ENCODE measurements around the gene DEPDC5. TPM values are rescaled to one million over a fixed set of nuclear protein-coding genes. Genes with fewer than 3 reads are reported as not detected.

Gene DEPDC5
- total RNA-seq, 1 donor from 2014 or later = 13.0 TPM

DNA sequence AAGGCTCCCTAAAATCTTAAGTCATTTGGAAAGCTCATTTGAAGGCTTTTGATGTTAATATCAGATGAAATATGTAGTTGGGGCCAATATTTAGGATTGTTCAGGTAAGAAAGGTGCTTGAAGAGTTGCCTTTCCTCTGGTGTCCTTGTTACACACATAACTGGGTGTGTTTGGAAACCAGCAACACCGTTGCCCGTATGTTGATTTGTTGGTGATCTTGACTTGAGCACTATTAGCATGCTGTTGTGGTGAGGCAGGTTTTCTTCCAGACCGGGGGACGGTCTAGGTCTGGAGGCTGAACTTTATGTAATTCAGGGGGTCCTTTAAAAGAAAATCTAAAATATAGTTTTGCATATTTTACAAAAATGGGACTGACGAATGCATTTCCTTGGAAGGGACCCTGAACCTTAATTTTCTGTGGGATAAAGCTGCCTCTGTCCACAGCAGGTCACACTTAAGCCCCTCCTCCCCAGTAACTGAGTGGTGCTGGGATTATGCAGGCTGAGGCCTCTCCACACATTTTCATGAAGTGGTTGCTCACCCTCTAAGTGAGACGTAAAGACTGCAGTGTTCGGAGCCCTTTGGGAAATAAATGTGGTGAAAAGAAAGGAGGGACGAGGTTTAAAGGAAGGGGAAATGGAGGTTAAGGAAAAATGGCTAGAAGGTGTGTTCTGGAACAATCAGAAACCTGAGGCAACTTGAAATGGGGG is 192.3 kb downstream of the DEPDC5 start:
- Histone ChIP-seq H3K9ac (ENCODE audit: low read length) (peak overlapping the region; percentile 96), H3K79me2 (ENCODE audit: insufficient read depth, low read length) (peaks cover 66% of the 10 kb centered on the region), H3K4me3 (ENCODE audit: insufficient read depth, low read depth, low read length) (peak overlapping the region; percentile 88), H3K4me1 (ENCODE audit: insufficient read depth, low read length) (peaks cover 20% of the 10 kb centered on the region), H3K27ac (ENCODE audit: low read depth, low read length) (peak overlapping the region; percentile 84), H4K20me1 (ENCODE audit: insufficient read depth, low read length) (peaks cover 55% of the 10 kb centered on the region), H3K36me3 (ENCODE audit: insufficient read depth, low read length) (no peaks in the 10 kb centered on the region), H3K9me3 (ENCODE audit: insufficient read depth, low read depth, low read length) (no peaks in the 10 kb centered on the region), H3K4me2 (ENCODE audit: low read length) (peak overlapping the region; percentile 97), H2AFZ (ENCODE audit: low read depth, low read length) (no peak overlapping the region), H3K27me3 (ENCODE audit: insufficient read depth, low read length) (no peaks in the 10 kb centered on the region)
- Mint-ChIP-seq H3K36me3 (ENCODE audit: low read depth, unreplicated experiment) (peaks cover 1% of the 10 kb centered on the region), H3K4me3 (ENCODE audit: unreplicated experiment) (no peak overlapping the region), H3K27me3 (ENCODE audit: low read depth, unreplicated experiment) (peaks cover 3% of the 10 kb centered on the region), H3K4me1 (ENCODE audit: low read depth, unreplicated experiment) (peaks cover 12% of the 10 kb centered on the region), H3K9me3 (ENCODE audit: unreplicated experiment) (no peaks in the 10 kb centered on the region), H3K27ac (ENCODE audit: unreplicated experiment) (no peak overlapping the region)
- DNase-seq (ENCODE audit: low read depth) (no peak), FAIRE-seq (no peak)
- no peak for TF ChIP-seq EZH2 (IDR thresholded peaks at IDR 0.05; ENCODE audit: insufficient read depth, low read length)
- TF ChIP-seq, protein P1, sequence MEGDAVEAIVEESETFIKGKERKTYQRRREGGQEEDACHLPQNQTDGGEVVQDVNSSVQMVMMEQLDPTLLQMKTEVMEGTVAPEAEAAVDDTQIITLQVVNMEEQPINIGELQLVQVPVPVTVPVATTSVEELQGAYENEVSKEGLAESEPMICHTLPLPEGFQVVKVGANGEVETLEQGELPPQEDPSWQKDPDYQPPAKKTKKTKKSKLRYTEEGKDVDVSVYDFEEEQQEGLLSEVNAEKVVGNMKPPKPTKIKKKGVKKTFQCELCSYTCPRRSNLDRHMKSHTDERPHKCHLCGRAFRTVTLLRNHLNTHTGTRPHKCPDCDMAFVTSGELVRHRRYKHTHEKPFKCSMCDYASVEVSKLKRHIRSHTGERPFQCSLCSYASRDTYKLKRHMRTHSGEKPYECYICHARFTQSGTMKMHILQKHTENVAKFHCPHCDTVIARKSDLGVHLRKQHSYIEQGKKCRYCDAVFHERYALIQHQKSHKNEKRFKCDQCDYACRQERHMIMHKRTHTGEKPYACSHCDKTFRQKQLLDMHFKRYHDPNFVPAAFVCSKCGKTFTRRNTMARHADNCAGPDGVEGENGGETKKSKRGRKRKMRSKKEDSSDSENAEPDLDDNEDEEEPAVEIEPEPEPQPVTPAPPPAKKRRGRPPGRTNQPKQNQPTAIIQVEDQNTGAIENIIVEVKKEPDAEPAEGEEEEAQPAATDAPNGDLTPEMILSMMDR (IDR thresholded peaks at IDR 0.05; ENCODE audit: insufficient read depth, low read depth, low read length) = no peak

DNA sequence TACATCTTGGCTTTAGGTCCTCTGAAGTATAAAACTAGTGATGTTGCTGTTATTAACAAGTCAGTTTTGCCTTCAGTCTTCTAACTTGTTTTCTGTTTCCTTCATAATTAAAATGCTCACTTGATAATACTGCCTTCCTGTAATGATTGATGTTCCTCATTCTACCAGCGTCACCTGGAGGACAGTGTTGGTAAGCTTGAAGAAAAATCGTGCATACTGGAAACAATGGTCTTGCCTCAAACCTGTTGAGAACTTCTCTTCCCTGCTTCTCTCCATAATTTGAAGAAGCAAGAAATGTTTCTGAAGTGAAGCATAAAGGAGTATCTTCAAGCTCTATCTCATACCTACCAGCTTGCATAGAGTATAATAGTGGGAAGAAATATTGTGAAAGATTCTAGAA is 193.5 kb downstream of the DEPDC5 start:
- Mint-ChIP-seq H3K27ac (ENCODE audit: unreplicated experiment) (no peak overlapping the region), H3K9me3 (ENCODE audit: unreplicated experiment) (no peaks in the 10 kb centered on the region), H3K27me3 (ENCODE audit: low read depth, unreplicated experiment) (no peaks in the 10 kb centered on the region), H3K4me3 (ENCODE audit: unreplicated experiment) (peak overlapping the region; percentile 70), H3K36me3 (ENCODE audit: low read depth, unreplicated experiment) (peaks cover 1% of the 10 kb centered on the region), H3K4me1 (ENCODE audit: low read depth, unreplicated experiment) (peaks cover 22% of the 10 kb centered on the region)
- H3K27ac ChIP-seq (ENCODE audit: low read depth, low read length) = no peak overlapping the region
- H3K9me3 ChIP-seq (ENCODE audit: insufficient read depth, low read depth, low read length) = no peaks in the 10 kb centered on the region
- peaks cover 77% of the 10 kb centered on the region for H3K79me2 ChIP-seq (ENCODE audit: insufficient read depth, low read length)
- no peak for TF ChIP-seq EZH2 (IDR thresholded peaks at IDR 0.05; ENCODE audit: insufficient read depth, low read length)
- TF ChIP-seq, protein P1 (IDR thresholded peaks at IDR 0.05; ENCODE audit: insufficient read depth, low read depth, low read length) = peak; percentile 37
- H3K36me3 ChIP-seq (ENCODE audit: insufficient read depth, low read length) = no peaks in the 10 kb centered on the region
- no peak overlapping the region for H2AFZ ChIP-seq (ENCODE audit: low read depth, low read length)
- peaks cover 66% of the 10 kb centered on the region for H4K20me1 ChIP-seq (ENCODE audit: insufficient read depth, low read length)
- H3K4me1 ChIP-seq (ENCODE audit: insufficient read depth, low read length) = peaks cover 32% of the 10 kb centered on the region
- peak overlapping the region; percentile 97 for H3K4me2 ChIP-seq (ENCODE audit: low read length)
- H3K9ac ChIP-seq (ENCODE audit: low read length) = peak overlapping the region; percentile 24
- no peaks in the 10 kb centered on the region for H3K27me3 ChIP-seq (ENCODE audit: insufficient read depth, low read length)
- FAIRE-seq (no peak), DNase-seq (ENCODE audit: low read depth) (no peak)
- peak overlapping the region; percentile 88 for H3K4me3 ChIP-seq (ENCODE audit: insufficient read depth, low read depth, low read length)

DNA sequence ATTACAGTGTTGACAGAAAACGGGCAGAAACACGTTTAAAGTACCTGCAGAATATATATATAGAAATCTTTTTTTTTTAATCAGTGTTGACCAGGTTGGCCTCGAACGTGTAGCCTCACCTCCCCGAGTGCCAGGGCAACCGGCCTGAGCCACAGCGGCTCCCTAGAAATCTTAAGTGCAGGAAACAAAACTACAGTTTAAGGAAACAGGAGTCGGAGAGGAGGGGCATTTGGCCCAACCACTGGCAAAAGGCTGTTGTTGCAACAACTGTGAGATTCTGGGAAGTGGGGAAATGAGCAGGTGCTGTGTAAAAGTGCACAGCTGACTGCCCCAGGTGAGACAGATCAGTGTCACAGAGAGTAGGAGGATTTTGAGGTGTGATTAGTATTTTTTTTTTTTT is 194.2 kb downstream of the DEPDC5 start:
- Mint-ChIP-seq H3K36me3 (ENCODE audit: low read depth, unreplicated experiment) (peaks cover 1% of the 10 kb centered on the region), H3K4me3 (ENCODE audit: unreplicated experiment) (no peak overlapping the region), H3K27me3 (ENCODE audit: low read depth, unreplicated experiment) (no peaks in the 10 kb centered on the region), H3K4me1 (ENCODE audit: low read depth, unreplicated experiment) (peaks cover 26% of the 10 kb centered on the region), H3K9me3 (ENCODE audit: unreplicated experiment) (no peaks in the 10 kb centered on the region), H3K27ac (ENCODE audit: unreplicated experiment) (no peak overlapping the region)
- H4K20me1 ChIP-seq (ENCODE audit: insufficient read depth, low read length) = peaks cover 73% of the 10 kb centered on the region
- peaks cover 38% of the 10 kb centered on the region for H3K4me1 ChIP-seq (ENCODE audit: insufficient read depth, low read length)
- no peaks in the 10 kb centered on the region for H3K9me3 ChIP-seq (ENCODE audit: insufficient read depth, low read depth, low read length)
- no peak overlapping the region for H3K4me3 ChIP-seq (ENCODE audit: insufficient read depth, low read depth, low read length)
- no peak for TF ChIP-seq EZH2 (IDR thresholded peaks at IDR 0.05; ENCODE audit: insufficient read depth, low read length)
- TF ChIP-seq, protein P1 (IDR thresholded peaks at IDR 0.05; ENCODE audit: insufficient read depth, low read depth, low read length) = no peak
- H3K27me3 ChIP-seq (ENCODE audit: insufficient read depth, low read length) = no peaks in the 10 kb centered on the region
- no peak for DNase-seq (ENCODE audit: low read depth)
- no peak for FAIRE-seq
- H3K36me3 ChIP-seq (ENCODE audit: insufficient read depth, low read length) = no peaks in the 10 kb centered on the region
- H2AFZ ChIP-seq (ENCODE audit: low read depth, low read length) = no peak overlapping the region
- H3K9ac ChIP-seq (ENCODE audit: low read length) = no peak overlapping the region
- no peak overlapping the region for H3K4me2 ChIP-seq (ENCODE audit: low read length)
- H3K27ac ChIP-seq (ENCODE audit: low read depth, low read length) = no peak overlapping the region
- H3K79me2 ChIP-seq (ENCODE audit: insufficient read depth, low read length) = peaks cover 84% of the 10 kb centered on the region
